Measurements from ENCODE around the gene PRKCE.

The PRKCE gene

DNA sequence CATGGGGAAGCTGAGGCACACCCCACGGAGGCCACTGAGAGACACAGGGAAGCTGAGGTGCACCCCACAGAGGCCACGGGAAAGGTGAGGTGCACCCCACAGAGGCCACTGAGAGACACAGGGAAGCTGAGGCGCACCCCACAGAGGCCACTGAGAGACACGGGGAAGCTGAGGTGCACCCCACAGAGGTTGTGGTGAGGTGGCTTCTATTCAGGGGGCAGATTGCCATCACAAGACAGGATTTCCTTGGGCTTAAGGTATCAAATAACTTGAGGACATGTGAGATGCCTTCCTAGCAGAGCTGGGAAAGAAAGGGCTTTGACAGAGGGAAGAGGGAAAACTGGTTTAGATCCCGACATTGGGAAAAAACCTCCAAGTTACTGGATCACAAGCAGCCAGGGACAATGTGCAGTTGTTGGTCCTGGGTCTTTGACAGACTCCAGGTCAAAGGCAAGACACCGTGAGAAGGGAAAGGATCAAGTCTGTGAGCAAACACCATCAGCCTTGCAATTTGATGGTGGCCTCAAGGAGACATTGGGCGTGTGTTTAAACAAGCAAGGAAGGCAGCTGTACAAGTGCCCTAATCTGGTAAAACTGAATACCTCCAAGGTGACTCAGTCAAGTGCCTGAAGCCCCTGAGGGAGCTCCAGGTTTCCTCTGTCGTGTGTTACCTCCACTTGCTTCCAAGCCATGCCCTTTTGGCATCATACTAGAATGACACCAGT lies 512.5 kb downstream of the PRKCE start:
- TF ChIP-seq, protein P1, sequence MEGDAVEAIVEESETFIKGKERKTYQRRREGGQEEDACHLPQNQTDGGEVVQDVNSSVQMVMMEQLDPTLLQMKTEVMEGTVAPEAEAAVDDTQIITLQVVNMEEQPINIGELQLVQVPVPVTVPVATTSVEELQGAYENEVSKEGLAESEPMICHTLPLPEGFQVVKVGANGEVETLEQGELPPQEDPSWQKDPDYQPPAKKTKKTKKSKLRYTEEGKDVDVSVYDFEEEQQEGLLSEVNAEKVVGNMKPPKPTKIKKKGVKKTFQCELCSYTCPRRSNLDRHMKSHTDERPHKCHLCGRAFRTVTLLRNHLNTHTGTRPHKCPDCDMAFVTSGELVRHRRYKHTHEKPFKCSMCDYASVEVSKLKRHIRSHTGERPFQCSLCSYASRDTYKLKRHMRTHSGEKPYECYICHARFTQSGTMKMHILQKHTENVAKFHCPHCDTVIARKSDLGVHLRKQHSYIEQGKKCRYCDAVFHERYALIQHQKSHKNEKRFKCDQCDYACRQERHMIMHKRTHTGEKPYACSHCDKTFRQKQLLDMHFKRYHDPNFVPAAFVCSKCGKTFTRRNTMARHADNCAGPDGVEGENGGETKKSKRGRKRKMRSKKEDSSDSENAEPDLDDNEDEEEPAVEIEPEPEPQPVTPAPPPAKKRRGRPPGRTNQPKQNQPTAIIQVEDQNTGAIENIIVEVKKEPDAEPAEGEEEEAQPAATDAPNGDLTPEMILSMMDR (conservative IDR thresholded peaks at IDR 0.05; ENCODE audit: control insufficient read depth, insufficient read depth, low read depth, low read length): no peak
- H3K4me3 ChIP-seq (ENCODE audit: control insufficient read depth, low read depth, low read length): no peak overlapping the region
- DNase-seq (ENCODE audit: low read depth): peak; percentile 37

DNA sequence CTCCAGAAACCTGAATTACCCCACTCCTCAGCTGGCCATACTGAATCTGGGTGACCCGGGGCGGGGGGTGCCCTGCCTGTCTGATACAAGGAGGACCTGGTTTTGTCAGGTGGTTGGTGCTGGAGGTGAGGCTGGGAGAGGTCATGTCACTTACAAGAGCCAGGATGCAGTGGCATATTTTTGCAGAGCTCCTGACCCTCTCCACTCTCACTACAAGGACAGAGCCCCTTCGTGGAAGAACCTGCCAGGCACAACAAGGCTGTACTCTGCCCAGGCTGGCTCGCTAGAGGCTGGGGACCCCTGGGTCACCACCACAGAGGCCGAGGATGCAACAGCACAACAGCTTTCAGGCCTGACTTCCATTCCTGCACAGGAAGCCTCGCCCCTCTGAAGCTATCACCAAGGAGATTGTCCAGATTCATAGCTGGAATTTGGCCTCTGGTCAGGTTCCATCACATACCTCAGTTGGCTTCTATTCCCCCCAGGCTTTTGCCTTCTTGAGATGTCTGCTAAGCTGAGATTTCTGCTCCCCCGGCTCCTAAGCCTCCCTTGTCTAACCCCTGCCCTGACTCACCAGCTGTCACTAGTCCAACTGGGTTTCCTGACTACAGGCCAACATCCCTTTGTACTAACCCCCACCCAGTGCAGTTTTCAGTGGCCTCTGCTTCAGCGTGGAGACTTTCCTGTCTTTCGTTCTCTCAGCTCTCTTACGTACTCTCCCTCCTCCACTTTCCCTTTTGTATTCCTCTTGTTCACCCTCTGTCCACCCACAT lies 513.2 kb downstream of the PRKCE start:
- no peak overlapping the region for H3K4me3 ChIP-seq (ENCODE audit: control insufficient read depth, low read depth, low read length)
- TF ChIP-seq, protein P1 (conservative IDR thresholded peaks at IDR 0.05; ENCODE audit: control insufficient read depth, insufficient read depth, low read depth, low read length): no peak
- DNase-seq (ENCODE audit: low read depth): peak; percentile 99

DNA sequence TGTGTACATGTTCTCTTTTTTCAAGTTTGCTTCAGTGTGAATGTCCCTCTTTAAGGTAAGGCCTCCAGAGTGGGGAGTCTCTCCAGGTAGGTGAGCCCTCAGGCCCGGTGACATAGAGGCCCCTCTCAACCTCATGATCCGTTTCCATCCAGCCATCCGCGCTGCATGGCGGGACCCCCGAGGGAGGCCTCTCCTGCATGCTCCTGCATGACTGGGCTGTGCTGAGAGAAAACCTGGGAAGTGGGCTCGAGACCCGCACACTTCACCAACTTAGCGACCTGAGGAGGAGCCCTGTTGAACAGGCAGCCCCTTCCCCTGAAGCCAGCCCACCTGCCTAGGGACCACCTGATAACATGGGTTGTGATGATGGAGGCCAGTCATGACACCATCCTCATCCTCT lies 514.4 kb downstream of the PRKCE start:
- no peak overlapping the region for H3K4me3 ChIP-seq (ENCODE audit: control insufficient read depth, low read depth, low read length)
- TF ChIP-seq, protein P1 (conservative IDR thresholded peaks at IDR 0.05; ENCODE audit: control insufficient read depth, insufficient read depth, low read depth, low read length): no peak
- DNase-seq (ENCODE audit: low read depth): no peak

DNA sequence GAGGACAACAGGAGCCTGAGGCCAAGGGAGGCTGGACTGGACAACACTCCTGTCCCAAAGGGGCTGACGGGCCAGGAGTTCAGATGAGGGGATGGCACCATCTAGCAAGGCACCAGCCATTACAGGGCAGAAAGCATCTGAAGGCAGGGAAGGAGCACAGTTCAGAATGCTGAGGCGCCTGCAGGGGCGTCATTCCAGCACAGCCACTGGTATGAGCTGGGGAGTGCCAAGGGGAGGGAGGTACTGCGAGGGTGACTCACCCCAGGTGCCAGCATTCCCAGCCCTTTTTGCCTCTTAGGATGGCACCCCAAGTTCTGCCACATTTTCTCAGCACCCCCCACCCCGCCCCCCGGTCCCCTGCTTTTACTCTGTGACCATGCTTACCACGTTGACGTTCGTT lies 515.9 kb downstream of the PRKCE start:
- TF ChIP-seq, protein P1 (conservative IDR thresholded peaks at IDR 0.05; ENCODE audit: control insufficient read depth, insufficient read depth, low read depth, low read length): no peak
- no peak overlapping the region for H3K4me3 ChIP-seq (ENCODE audit: control insufficient read depth, low read depth, low read length)
- DNase-seq (ENCODE audit: low read depth): no peak

DNA sequence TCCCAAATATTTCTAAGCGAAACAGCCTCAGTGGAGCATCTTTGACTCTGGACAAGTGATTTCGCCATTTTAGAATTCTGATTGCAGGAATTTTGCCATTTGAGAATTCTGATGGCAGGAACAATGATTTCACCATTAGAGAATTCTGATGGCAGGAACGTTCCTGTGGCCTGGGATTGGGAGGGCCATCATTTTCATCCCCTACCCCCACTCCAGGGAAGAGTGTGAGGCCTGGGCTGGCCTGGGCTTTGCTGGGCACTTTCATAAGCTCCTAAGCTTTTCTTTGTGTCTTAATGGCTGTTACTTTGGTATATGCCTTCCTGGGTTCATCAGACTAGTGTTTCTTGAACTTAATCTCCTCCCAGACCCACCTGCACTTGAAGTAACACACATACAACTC lies 516.4 kb downstream of the PRKCE start:
- no peak overlapping the region for H3K4me3 ChIP-seq (ENCODE audit: control insufficient read depth, low read depth, low read length)
- DNase-seq (ENCODE audit: low read depth): no peak
- TF ChIP-seq, protein P1 (conservative IDR thresholded peaks at IDR 0.05; ENCODE audit: control insufficient read depth, insufficient read depth, low read depth, low read length): no peak

DNA sequence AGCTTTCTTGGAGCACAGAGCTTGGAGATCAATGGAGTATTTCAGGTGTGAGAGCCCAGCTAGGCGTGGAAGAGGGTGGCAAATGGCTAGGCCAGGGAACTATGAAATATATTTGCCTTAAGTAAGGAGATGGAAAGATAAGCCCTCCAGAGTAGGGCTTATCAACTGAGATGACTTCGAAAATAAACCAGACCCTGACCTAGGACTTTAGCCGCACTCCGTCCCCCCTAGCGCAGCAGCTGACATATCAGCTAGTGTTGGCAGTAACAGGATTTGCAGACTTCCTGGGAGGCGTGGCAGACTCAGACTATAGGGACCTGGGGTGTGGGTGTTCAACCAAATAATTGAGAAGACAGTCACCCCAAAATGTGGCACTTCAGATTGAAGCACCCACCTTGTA lies 518.0 kb downstream of the PRKCE start:
- TF ChIP-seq, protein P1 (conservative IDR thresholded peaks at IDR 0.05; ENCODE audit: control insufficient read depth, insufficient read depth, low read depth, low read length): no peak
- DNase-seq (ENCODE audit: low read depth): no peak
- H3K4me3 ChIP-seq (ENCODE audit: control insufficient read depth, low read depth, low read length): no peak overlapping the region
